SU-DHL-6 (cell line): ENCODE results near the gene UBASH3B.

Experiments
- H2AFZ ChIP-seq: fragments of 200-600 bp; sonication (generic); 2 replicates; pipeline ENCODE4 v1.6.1; 2014; ENCODE audit warnings: low read depth, mild to moderate bottlenecking, moderate library complexity, mixed read lengths, antibody characterized with exemption, low read length; ENCODE audit not compliant: severe bottlenecking
- H3F3A ChIP-seq: fragments of 200-600 bp; shearing (Covaris generic); 2 replicates; pipeline ENCODE4 v1.6.0; 2016; ENCODE audit warnings: antibody characterized with exemption, mild to moderate bottlenecking; ENCODE audit not compliant: insufficient read depth
- H3K27ac ChIP-seq: fragments of 200-600 bp; sonication (generic); 2 replicates; pipeline ENCODE4 v1.5.1; 2016; ENCODE audit warnings: low read depth, mild to moderate bottlenecking, low read length, moderate library complexity, mixed read lengths
- H3K27me3 ChIP-seq: fragments of 200-600 bp; sonication (generic), shearing (Covaris generic); 2 replicates; pipeline ENCODE4 v1.6.0; 2014; ENCODE audit warnings: mild to moderate bottlenecking, low read length
- H3K36me3 ChIP-seq: fragments of 200-600 bp; sonication (generic); 2 replicates; pipeline ENCODE4 v1.6.1; 2014; ENCODE audit warnings: mild to moderate bottlenecking, low read length, mixed read lengths
- H3K4me2 ChIP-seq: fragments of 300-600, 200-600 bp; shearing (Covaris generic), sonication (generic); 2 replicates; pipeline ENCODE4 v1.6.0; 2014; ENCODE audit warnings: low read length, low read depth, mild to moderate bottlenecking; ENCODE audit not compliant: poor library complexity, severe bottlenecking
- H3K4me3 ChIP-seq: fragments of 200-600 bp; sonication (generic); 2 replicates; pipeline ENCODE4 v1.5.1; 2014; ENCODE audit warnings: antibody characterized with exemption, low read length, mild to moderate bottlenecking, mixed read lengths; ENCODE audit not compliant: insufficient read depth, poor library complexity, severe bottlenecking
- H3K79me2 ChIP-seq: fragments of 200-600 bp; sonication (generic); 2 replicates; pipeline ENCODE4 v1.6.1; 2014; ENCODE audit warnings: mild to moderate bottlenecking, low read length, moderate library complexity; ENCODE audit not compliant: insufficient read depth
- H3K9ac ChIP-seq: fragments of 200-600 bp; sonication (generic); 2 replicates; pipeline ENCODE4 v1.7.0; 2014; ENCODE audit warnings: mild to moderate bottlenecking, low read length
- H3K9me2 ChIP-seq: fragments of 200-600 bp; sonication (generic); replicated peaks from 2 replicates; pipeline ENCODE4 v1.6.1; 2014; ENCODE audit warnings: low read length; ENCODE audit not compliant: insufficient read depth
- H3K9me3 ChIP-seq: fragments of 200-600 bp; sonication (generic); 2 replicates; pipeline ENCODE4 v1.6.1; 2014; ENCODE audit warnings: low read length, mixed read lengths; ENCODE audit not compliant: insufficient read depth
- H4K20me1 ChIP-seq: fragments of 200-600 bp; sonication (generic); 2 replicates; pipeline ENCODE4 v1.6.1; 2014; ENCODE audit warnings: low read depth, mild to moderate bottlenecking, antibody characterized with exemption, low read length, moderate library complexity, mixed read lengths
- CTCF ChIP-seq: fragments of 200-600 bp; sonication (generic); IDR thresholded peaks from one replicate; pipeline ENCODE4 v1.5.1; 2017; ENCODE audit warnings: antibody characterized with exemption, mild to moderate bottlenecking, low read length, moderate library complexity; ENCODE audit not compliant: insufficient read depth, poor library complexity, severe bottlenecking
- EZH2phosphoT487 ChIP-seq: fragments of 200-600 bp; sonication (generic), shearing (Covaris generic); conservative IDR thresholded peaks from 2 replicates; pipeline ENCODE4 v1.6.1; 2018; ENCODE audit warnings: mild to moderate bottlenecking, antibody characterized with exemption, low read length, moderate library complexity, mixed read lengths

UBASH3B gene

GRCh38 chr11:122632181-122632824 is 23.2 kb upstream of the UBASH3B start:
- H3K27ac ChIP-seq, result no peak overlapping the region
- no peak overlapping the region for H3K9ac ChIP-seq
- no peak overlapping the region for H3K4me3 ChIP-seq
- no peak overlapping the region for H3K4me2 ChIP-seq
- TF ChIP-seq EZH2phosphoT487 (no peak), CTCF (no peak)
- no peaks in the 10 kb centered on the region for H3K36me3 ChIP-seq
- H3K9me3 ChIP-seq, result no peaks in the 10 kb centered on the region
- no peaks in the 10 kb centered on the region for H3K9me2 ChIP-seq
- no peaks in the 10 kb centered on the region for H3K79me2 ChIP-seq
- H3K27me3 ChIP-seq, result no peaks in the 10 kb centered on the region
- H4K20me1 ChIP-seq, result no peaks in the 10 kb centered on the region
- H3F3A ChIP-seq, result no peaks in the 10 kb centered on the region
- no peak overlapping the region for H2AFZ ChIP-seq

GRCh38 chr11:122633219-122633829 is 22.2 kb upstream of the UBASH3B start:
- Histone ChIP-seq H3K9me3 (no peaks in the 10 kb centered on the region), H3K27me3 (no peaks in the 10 kb centered on the region), H3K79me2 (no peaks in the 10 kb centered on the region), H4K20me1 (no peaks in the 10 kb centered on the region), H3K9ac (no peak overlapping the region), H3K4me2 (no peak overlapping the region), H2AFZ (no peak overlapping the region), H3K36me3 (no peaks in the 10 kb centered on the region), H3K4me3 (no peak overlapping the region), H3K27ac (no peak overlapping the region), H3F3A (no peaks in the 10 kb centered on the region), H3K9me2 (no peaks in the 10 kb centered on the region)
- TF ChIP-seq EZH2phosphoT487 (no peak), CTCF (peak; percentile 24)

- Histone ChIP-seq H3K9me2 (no peaks in the 10 kb centered on the region), H3K9me3 (no peaks in the 10 kb centered on the region), H3K4me2 (no peak overlapping the region), H2AFZ (no peak overlapping the region), H3K36me3 (no peaks in the 10 kb centered on the region), H3F3A (no peaks in the 10 kb centered on the region), H3K27me3 (no peaks in the 10 kb centered on the region), H3K4me3 (no peak overlapping the region), H4K20me1 (no peaks in the 10 kb centered on the region), H3K9ac (no peak overlapping the region), H3K27ac (no peak overlapping the region), H3K79me2 (no peaks in the 10 kb centered on the region)
- TF ChIP-seq EZH2phosphoT487 (no peak), CTCF (no peak)
Observed at GRCh38 chr11:122634501-122634900, 21.0 kb upstream of the UBASH3B start.
